Smooth muscle cell (in vitro differentiated cells): ENCODE measurements around the gene MEIKIN. TPM values are rescaled to one million over a fixed set of nuclear protein-coding genes. Genes with fewer than 3 reads are reported as not detected.

Source experiments
- DNase-seq: peaks from one replicate; lab custom pipeline; 2025; ENCODE audit not compliant: unreplicated experiment; lab: John Stamatoyannopoulos, UW
- H2AFZ ChIP-seq: fragments of 200-600 bp; sonication (generic); 2 replicates; pipeline ENCODE4 v1.6.0; 2016; ENCODE audit warnings: antibody characterized with exemption, low read depth, mild to moderate bottlenecking
- H3F3A ChIP-seq: fragments of 200-600 bp; sonication (generic); 2 replicates; pipeline ENCODE4 v1.6.0; 2017; ENCODE audit warnings: antibody characterized with exemption, low read depth
- H3K27ac ChIP-seq: fragments of 200-600 bp; sonication (generic); 2 replicates; pipeline ENCODE4 v1.5.1; 2016; ENCODE audit warnings: low read depth, mild to moderate bottlenecking
- H3K27me3 ChIP-seq: fragments of 200-600 bp; sonication (generic); 2 replicates; pipeline ENCODE4 v1.6.1; 2016; ENCODE audit warnings: low read depth, mild to moderate bottlenecking
- H3K36me3 ChIP-seq: fragments of 200-600 bp; sonication (generic); 2 replicates; pipeline ENCODE4 v1.5.1; 2016; ENCODE audit warnings: low read depth
- H3K4me1 ChIP-seq: fragments of 200-600 bp; sonication (generic); 2 replicates; pipeline ENCODE4 v1.5.1; 2016; ENCODE audit warnings: low read depth
- H3K4me2 ChIP-seq: fragments of 200-600 bp; sonication (generic); 2 replicates; pipeline ENCODE4 v1.6.0; 2016; ENCODE audit warnings: mild to moderate bottlenecking
- H3K4me3 ChIP-seq: fragments of 200-600 bp; sonication (generic); 2 replicates; pipeline ENCODE4 v1.5.1; 2016; ENCODE audit warnings: mild to moderate bottlenecking
- H3K79me2 ChIP-seq: fragments of 200-600 bp; sonication (generic); 2 replicates; pipeline ENCODE4 v1.6.0; 2016; ENCODE audit warnings: low read depth, mild to moderate bottlenecking
- H3K9ac ChIP-seq: fragments of 200-600 bp; sonication (generic); 2 replicates; pipeline ENCODE4 v1.6.0; 2016; ENCODE audit warnings: low read depth
- H3K9me3 ChIP-seq: fragments of 200-600 bp; sonication (generic); replicated peaks from 2 replicates; pipeline ENCODE4 v1.5.1; 2016; ENCODE audit warnings: low read depth
- H4K20me1 ChIP-seq: fragments of 200-600 bp; sonication (generic); 2 replicates; pipeline ENCODE4 v1.6.0; 2016; ENCODE audit warnings: low read depth
- WGBS: methylation state at CpG from one replicate; pipeline ENCODE4 v1.1.7; 2016; ENCODE audit warnings: low lambda C conversion rate; 5-methylcytosine and 5-hydroxymethylcytosine counted together
- polyA plus RNA-seq: library from polyadenylated mRNA; unstranded; fragments of >200 nt; fragmentation: Nextera tagmentation; extraction: Ambion mirVana; gene quantifications from 2 replicates; pipeline ENCODE4 v1.2.1, GENCODE V29; 2016
- total RNA-seq: library from RNA; depleted of rRNA; stranded (reverse); fragments of >200 nt; gene quantifications from 2 replicates; pipeline ENCODE4 v1.2.3, GENCODE V29; 2014
- TF ChIP-seq, protein P1 (sequence below): fragments of 200-600 bp; sonication (generic); IDR thresholded peaks from 2 replicates; pipeline ENCODE4 v1.5.1; 2017; ENCODE audit warnings: borderline replicate concordance, mild to moderate bottlenecking, antibody characterized with exemption; ENCODE audit not compliant: insufficient read depth, poor library complexity, severe bottlenecking

Gene MEIKIN
- total and polyA plus RNA-seq, 2 experiments from 2014 or later: not detected

DNA sequence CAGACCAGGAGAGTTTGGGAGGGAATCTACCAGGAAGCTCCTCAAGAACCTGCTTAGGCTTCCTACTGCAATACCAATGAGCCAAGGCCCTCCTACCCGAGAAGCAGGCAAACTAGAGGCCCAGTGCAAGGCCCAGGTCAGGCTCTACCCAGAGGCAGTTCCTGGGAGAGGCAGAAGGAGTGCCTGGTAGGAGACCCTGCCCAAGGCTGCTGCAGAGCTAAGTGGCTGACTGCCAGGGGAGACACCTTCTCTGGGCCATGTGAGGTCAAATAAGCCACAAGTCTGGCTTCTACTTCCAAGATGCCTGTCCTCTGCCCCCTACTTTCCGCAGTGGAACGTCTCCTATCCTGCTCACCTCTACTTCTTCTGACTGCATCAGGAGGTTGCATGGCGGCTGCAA lies 48.2 kb upstream of the MEIKIN start:
- no peak overlapping the region for H3K4me3 ChIP-seq
- 96% methylated on average over 4 of the region's 4 CpGs for WGBS
- H3K27ac ChIP-seq: no peak overlapping the region
- H4K20me1 ChIP-seq: no peaks in the 10 kb centered on the region
- no peak overlapping the region for H3K9ac ChIP-seq
- no peaks in the 10 kb centered on the region for H3F3A ChIP-seq
- TF ChIP-seq, protein P1, sequence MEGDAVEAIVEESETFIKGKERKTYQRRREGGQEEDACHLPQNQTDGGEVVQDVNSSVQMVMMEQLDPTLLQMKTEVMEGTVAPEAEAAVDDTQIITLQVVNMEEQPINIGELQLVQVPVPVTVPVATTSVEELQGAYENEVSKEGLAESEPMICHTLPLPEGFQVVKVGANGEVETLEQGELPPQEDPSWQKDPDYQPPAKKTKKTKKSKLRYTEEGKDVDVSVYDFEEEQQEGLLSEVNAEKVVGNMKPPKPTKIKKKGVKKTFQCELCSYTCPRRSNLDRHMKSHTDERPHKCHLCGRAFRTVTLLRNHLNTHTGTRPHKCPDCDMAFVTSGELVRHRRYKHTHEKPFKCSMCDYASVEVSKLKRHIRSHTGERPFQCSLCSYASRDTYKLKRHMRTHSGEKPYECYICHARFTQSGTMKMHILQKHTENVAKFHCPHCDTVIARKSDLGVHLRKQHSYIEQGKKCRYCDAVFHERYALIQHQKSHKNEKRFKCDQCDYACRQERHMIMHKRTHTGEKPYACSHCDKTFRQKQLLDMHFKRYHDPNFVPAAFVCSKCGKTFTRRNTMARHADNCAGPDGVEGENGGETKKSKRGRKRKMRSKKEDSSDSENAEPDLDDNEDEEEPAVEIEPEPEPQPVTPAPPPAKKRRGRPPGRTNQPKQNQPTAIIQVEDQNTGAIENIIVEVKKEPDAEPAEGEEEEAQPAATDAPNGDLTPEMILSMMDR: no peak
- no peak for DNase-seq
- H2AFZ ChIP-seq: no peak overlapping the region
- no peaks in the 10 kb centered on the region for H3K9me3 ChIP-seq
- H3K36me3 ChIP-seq: no peaks in the 10 kb centered on the region
- no peaks in the 10 kb centered on the region for H3K4me1 ChIP-seq
- H3K79me2 ChIP-seq: no peaks in the 10 kb centered on the region
- H3K4me2 ChIP-seq: no peak overlapping the region
- no peaks in the 10 kb centered on the region for H3K27me3 ChIP-seq

DNA sequence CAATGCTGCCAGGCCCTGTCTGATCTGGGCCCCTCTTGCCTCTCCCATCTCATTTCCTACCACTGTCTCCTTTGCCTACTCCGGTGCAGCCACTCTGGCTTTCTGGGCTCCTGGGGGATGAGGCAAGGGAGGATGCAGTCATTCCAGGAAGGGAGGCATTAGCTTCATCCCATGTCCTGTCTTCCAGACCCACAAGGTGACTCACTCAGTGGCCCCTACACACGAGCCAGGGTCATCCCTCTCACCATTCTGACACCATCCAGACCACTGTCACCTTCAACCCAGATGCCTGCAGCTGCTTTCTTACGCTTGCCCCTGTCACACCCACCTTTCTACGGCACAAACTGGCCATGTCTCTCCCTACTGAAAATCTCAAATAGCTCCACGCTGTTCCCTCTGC lies 46.9 kb upstream of the MEIKIN start:
- Histone ChIP-seq H3K79me2 (no peaks in the 10 kb centered on the region), H3K4me3 (no peak overlapping the region), H3K9me3 (no peaks in the 10 kb centered on the region), H4K20me1 (no peaks in the 10 kb centered on the region), H3K27me3 (no peaks in the 10 kb centered on the region), H3K36me3 (no peaks in the 10 kb centered on the region), H3K4me1 (no peaks in the 10 kb centered on the region), H2AFZ (no peak overlapping the region), H3K9ac (no peak overlapping the region), H3F3A (no peaks in the 10 kb centered on the region), H3K27ac (no peak overlapping the region), H3K4me2 (no peak overlapping the region)
- WGBS: 42% methylated on average over 5 of the region's 5 CpGs
- no peak for DNase-seq
- TF ChIP-seq, protein P1: no peak

DNA sequence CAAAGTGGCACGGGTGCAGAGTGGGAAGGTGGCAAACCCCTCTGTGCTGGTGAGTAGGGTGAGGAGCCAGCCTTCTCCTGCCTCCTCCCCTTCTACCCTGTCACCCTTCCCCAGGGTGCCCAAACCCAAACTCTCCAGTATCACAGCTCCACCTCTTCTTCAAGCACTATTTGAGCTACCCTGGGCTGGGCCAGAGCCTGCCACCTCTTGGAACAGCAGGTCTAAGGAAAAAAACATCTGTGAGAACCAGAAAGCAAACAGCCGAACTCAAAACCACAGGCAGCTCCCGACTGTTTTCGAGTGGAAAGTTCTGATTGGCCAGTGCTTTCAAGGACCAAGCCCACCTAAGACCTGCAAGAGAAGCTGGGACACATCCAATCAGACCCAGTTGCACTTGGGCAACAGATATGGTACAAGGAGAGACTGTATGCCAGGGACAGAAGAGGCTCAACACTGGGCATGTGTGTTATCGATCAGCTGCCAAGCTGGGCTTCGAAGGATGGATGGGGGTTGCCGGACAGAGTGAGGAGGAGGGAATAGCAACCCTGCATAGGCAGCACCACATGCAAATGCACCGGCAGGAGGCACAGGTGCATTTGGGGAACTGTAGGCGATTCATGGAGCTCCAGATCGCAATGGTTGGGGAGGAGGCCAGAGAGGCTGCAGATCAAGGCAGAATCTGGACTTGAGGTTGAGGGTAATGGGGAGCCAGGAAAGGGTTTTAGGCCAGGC lies 46.3 kb upstream of the MEIKIN start:
- Histone ChIP-seq H3K4me3 (no peak overlapping the region), H3K36me3 (no peaks in the 10 kb centered on the region), H4K20me1 (no peaks in the 10 kb centered on the region), H2AFZ (no peak overlapping the region), H3K4me2 (no peak overlapping the region), H3K27ac (no peak overlapping the region), H3K27me3 (no peaks in the 10 kb centered on the region), H3K79me2 (no peaks in the 10 kb centered on the region), H3K9me3 (no peaks in the 10 kb centered on the region), H3F3A (no peaks in the 10 kb centered on the region), H3K9ac (no peak overlapping the region), H3K4me1 (no peaks in the 10 kb centered on the region)
- TF ChIP-seq, protein P1: no peak
- WGBS: 81% methylated on average over 10 of the region's 10 CpGs
- no peak for DNase-seq

DNA sequence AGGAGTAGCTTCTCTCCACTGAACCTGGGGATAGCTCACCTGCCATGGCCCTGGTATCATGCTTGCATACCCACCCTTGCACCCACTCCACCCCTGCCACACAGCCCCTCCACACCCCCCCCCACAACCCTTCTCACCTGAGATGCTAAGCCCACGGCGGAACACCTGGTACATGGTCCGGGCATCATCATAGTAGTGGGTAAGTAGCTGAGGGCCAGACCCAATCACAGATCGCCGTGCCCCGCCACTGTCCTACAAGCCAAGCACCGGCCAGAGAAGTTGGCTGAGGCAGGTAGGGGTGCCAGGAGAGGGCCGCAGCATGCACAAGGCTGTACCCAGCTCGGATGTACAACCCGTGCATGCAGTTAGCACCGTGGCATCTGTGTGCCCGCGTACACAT lies 45.3 kb upstream of the MEIKIN start:
- Histone ChIP-seq H3F3A (no peaks in the 10 kb centered on the region), H4K20me1 (no peaks in the 10 kb centered on the region), H3K27ac (no peak overlapping the region)

More for the DNA sequence above, 45.3 kb upstream of the MEIKIN start:
- Histone ChIP-seq H3K79me2 (no peaks in the 10 kb centered on the region), H3K36me3 (no peaks in the 10 kb centered on the region), H3K27me3 (no peaks in the 10 kb centered on the region), H3K9ac (no peak overlapping the region), H3K4me3 (no peak overlapping the region), H3K9me3 (no peaks in the 10 kb centered on the region), H3K4me1 (no peaks in the 10 kb centered on the region), H3K4me2 (no peak overlapping the region), H2AFZ (no peak overlapping the region)
- TF ChIP-seq, protein P1: no peak
- DNase-seq: no peak
- 97% methylated on average over 10 of the region's 13 CpGs for WGBS
